ENCODE data around the gene MEGF11. TPM values are rescaled to one million over a fixed set of nuclear protein-coding genes. Genes with fewer than 3 reads are reported as not detected.

The MEGF11 gene
- total RNA-seq, 2 experiments from 2014 or later: 3.3 to 6.8 TPM

- BruUV-seq (replicated peaks): no TSS peak
- CTCF ChIA-PET (ENCODE audit: unreplicated experiment): interaction anchor here (1.3 to 1.4 kb wide), 2 partner anchors 9 to 19 kb away, joined by 3 to 5 read pairs; no protein-coding TSS in a partner anchor
- peak overlapping the region; percentile 16 for H3K4me2 ChIP-seq (ENCODE audit: low read length)
- H3K4me1 ChIP-seq (ENCODE audit: insufficient read depth, low read length, poor library complexity, severe bottlenecking): peaks cover 82% of the 10 kb centered on the region
- no peaks in the 10 kb centered on the region for H4K20me1 ChIP-seq (ENCODE audit: insufficient read depth, low read length)
- H3K9me3 ChIP-seq (ENCODE audit: low read length): no peaks in the 10 kb centered on the region
- POLR2A ChIA-PET: interaction anchor here (0.5 to 2.3 kb wide), 5 partner anchors 9 to 903 kb away, joined by 3 to 18 read pairs (median 6); no protein-coding TSS in a partner anchor
- H2AFZ ChIP-seq (ENCODE audit: low read length): peak overlapping the region; percentile 60; the same call in 1 of the 2 replicates
- H3K36me3 ChIP-seq (ENCODE audit: insufficient read depth, low read length): no peaks in the 10 kb centered on the region
- intact Hi-C loops (cut with micrococcal nuclease; ENCODE audit: unreplicated experiment): no loop called here
- no peak overlapping the region for H3K4me3 ChIP-seq (ENCODE audit: low read depth, low read length, poor library complexity, severe bottlenecking)
- TF ChIP-seq CTCF (conservative IDR thresholded peaks at IDR 0.05; ENCODE audit: low read length): no peak
- TF ChIP-seq EZH2phosphoT487 (IDR thresholded peaks at IDR 0.05; ENCODE audit: borderline replicate concordance, low read depth, low read length): no peak
- H3K9me2 ChIP-seq (ENCODE audit: insufficient read depth, low read length): no peaks in the 10 kb centered on the region
- no peaks in the 10 kb centered on the region for H3K79me2 ChIP-seq (ENCODE audit: insufficient read depth, low read depth, low read length)
- peak; percentile 58 for DNase-seq (ENCODE audit: low spot score)
- peak overlapping the region; percentile 57 for H3K27ac ChIP-seq (ENCODE audit: low read depth, low read length, poor library complexity, severe bottlenecking)
These were observed 92.4 kb downstream of the MEGF11 start for GRCh38 chr15:66161108-66161507.

GRCh38 chr15:66157507-66157906 is 96.0 kb downstream of the MEGF11 start:
- no peak for DNase-seq (ENCODE audit: low spot score)
- H3K4me3 ChIP-seq (ENCODE audit: low read depth, low read length, poor library complexity, severe bottlenecking): no peak overlapping the region
- H2AFZ ChIP-seq (ENCODE audit: low read length): peak overlapping the region; percentile 13; the same call in 1 of the 2 replicates
- BruUV-seq (replicated peaks): no TSS peak
- ChIA-PET CTCF (ENCODE audit: unreplicated experiment) (interaction anchor here (1.0 to 2.2 kb wide), 2 partner anchors 12 to 15 kb away, joined by 4 to 14 read pairs; no protein-coding TSS in a partner anchor), POLR2A (interaction anchor here (0.9 to 9.2 kb wide), 5 partner anchors 10 to 134 kb away, joined by 3 to 148 read pairs (median 4); no protein-coding TSS in a partner anchor)
- no peaks in the 10 kb centered on the region for H3K79me2 ChIP-seq (ENCODE audit: insufficient read depth, low read depth, low read length)
- intact Hi-C loops (cut with micrococcal nuclease; ENCODE audit: unreplicated experiment): loop anchor here (10.0 kb wide), 1 partner anchor 197 kb away; the partner anchor contains the start of gene TIPIN
- H3K4me2 ChIP-seq (ENCODE audit: low read length): peak overlapping the region; percentile 67; the same call in 1 of the 2 replicates
- H3K9me3 ChIP-seq (ENCODE audit: low read length): no peaks in the 10 kb centered on the region
- H3K36me3 ChIP-seq (ENCODE audit: insufficient read depth, low read length): no peaks in the 10 kb centered on the region
- H3K4me1 ChIP-seq (ENCODE audit: insufficient read depth, low read length, poor library complexity, severe bottlenecking): peaks cover 91% of the 10 kb centered on the region
- H3K27ac ChIP-seq (ENCODE audit: low read depth, low read length, poor library complexity, severe bottlenecking): peak overlapping the region; percentile 99
- H3K9me2 ChIP-seq (ENCODE audit: insufficient read depth, low read length): no peaks in the 10 kb centered on the region
- TF ChIP-seq EZH2phosphoT487 (IDR thresholded peaks at IDR 0.05; ENCODE audit: borderline replicate concordance, low read depth, low read length) (no peak), CTCF (conservative IDR thresholded peaks at IDR 0.05; ENCODE audit: low read length) (no peak)
- H4K20me1 ChIP-seq (ENCODE audit: insufficient read depth, low read length): no peaks in the 10 kb centered on the region
